NT2/D1 (cell line): ENCODE measurements around the gene EMC9.

Source experiments
- DNase-seq: peaks from one replicate; pipeline ENCODE4 v3.0.0-alpha.2; 2011; ENCODE audit warnings: low read depth, low spot score
- H3K27me3 ChIP-seq: 2 replicates; pipeline ENCODE4 v1.6.0; 2011; ENCODE audit warnings: mild to moderate bottlenecking; ENCODE audit not compliant: insufficient read length, insufficient read depth
- H3K36me3 ChIP-seq: 2 replicates; pipeline ENCODE4 v1.6.1; 2011; ENCODE audit warnings: mild to moderate bottlenecking, low read length, mixed read lengths; ENCODE audit not compliant: insufficient read depth, insufficient read length
- H3K4me1 ChIP-seq: 2 replicates; pipeline ENCODE4 v1.5.1; 2011; ENCODE audit not compliant: insufficient read depth, insufficient read length
- H3K4me3 ChIP-seq: 2 replicates; pipeline ENCODE4 v1.5.1; 2011; ENCODE audit warnings: low read depth; ENCODE audit not compliant: insufficient read length
- H3K9ac ChIP-seq: 2 replicates; pipeline ENCODE4 v1.6.0; 2011; ENCODE audit warnings: low read depth; ENCODE audit not compliant: insufficient read length
- H3K9me3 ChIP-seq: 2 replicates; pipeline ENCODE4 v1.5.1; 2011; ENCODE audit warnings: mild to moderate bottlenecking, low read length; ENCODE audit not compliant: insufficient read depth
- SUZ12 ChIP-seq: IDR thresholded peaks from 2 replicates; pipeline ENCODE4 v1.6.1; 2011; ENCODE audit not compliant: insufficient read length, insufficient read depth; ENCODE audit errors: extremely low read depth
- YY1 ChIP-seq: IDR thresholded peaks from 2 replicates; pipeline ENCODE4 v1.6.1; 2011; ENCODE audit not compliant: insufficient read length, insufficient read depth
- ZNF274 ChIP-seq: IDR thresholded peaks from 2 replicates; pipeline ENCODE4 v1.6.1; 2011; ENCODE audit warnings: mild to moderate bottlenecking, low read depth, low read length

Gene EMC9

GRCh38 chr14:24123424-24124417 lies 17.7 kb downstream of the EMC9 start:
- H3K27me3 ChIP-seq = no peaks in the 10 kb centered on the region
- peaks cover 29% of the 10 kb centered on the region for H3K36me3 ChIP-seq
- no peak overlapping the region for H3K9ac ChIP-seq
- TF ChIP-seq YY1 (no peak), ZNF274 (no peak), SUZ12 (no peak)
- DNase-seq = no peak
- no peaks in the 10 kb centered on the region for H3K4me1 ChIP-seq
- no peak overlapping the region for H3K4me3 ChIP-seq
- no peaks in the 10 kb centered on the region for H3K9me3 ChIP-seq

- H3K9ac ChIP-seq = no peak overlapping the region
- peaks cover 37% of the 10 kb centered on the region for H3K36me3 ChIP-seq
Measured at GRCh38 chr14:24122898-24123297, 18.5 kb downstream of the EMC9 start.

GRCh38 chr14:24122416-24122815 lies 19.0 kb downstream of the EMC9 start:
- TF ChIP-seq SUZ12 (no peak), YY1 (no peak), ZNF274 (no peak)
- no peak overlapping the region for H3K4me3 ChIP-seq
- no peaks in the 10 kb centered on the region for H3K9me3 ChIP-seq
- H3K27me3 ChIP-seq = no peaks in the 10 kb centered on the region
- no peak overlapping the region for H3K9ac ChIP-seq
- no peaks in the 10 kb centered on the region for H3K4me1 ChIP-seq
- peaks cover 42% of the 10 kb centered on the region for H3K36me3 ChIP-seq
- DNase-seq = no peak

More at GRCh38 chr14:24122898-24123297, 18.5 kb downstream of the EMC9 start:
- Histone ChIP-seq H3K9me3 (no peaks in the 10 kb centered on the region), H3K27me3 (no peaks in the 10 kb centered on the region), H3K4me3 (no peak overlapping the region), H3K4me1 (no peaks in the 10 kb centered on the region)
- no peak for DNase-seq
- TF ChIP-seq ZNF274 (no peak), YY1 (no peak), SUZ12 (no peak)

- Histone ChIP-seq H3K4me3 (no peak overlapping the region), H3K27me3 (no peaks in the 10 kb centered on the region), H3K9ac (no peak overlapping the region), H3K9me3 (no peaks in the 10 kb centered on the region), H3K4me1 (peaks cover 3% of the 10 kb centered on the region), H3K36me3 (peaks cover 50% of the 10 kb centered on the region)
- DNase-seq = no peak
- TF ChIP-seq SUZ12 = no peak
- TF ChIP-seq ZNF274 = no peak
- TF ChIP-seq YY1 = no peak
Measured at GRCh38 chr14:24121210-24121609, 20.2 kb downstream of the EMC9 start.

GRCh38 chr14:24119691-24120090 lies 21.7 kb downstream of the EMC9 start:
- Histone ChIP-seq H3K4me1 (peaks cover 3% of the 10 kb centered on the region), H3K36me3 (peaks cover 50% of the 10 kb centered on the region), H3K9ac (no peak overlapping the region), H3K9me3 (no peaks in the 10 kb centered on the region), H3K27me3 (no peaks in the 10 kb centered on the region), H3K4me3 (no peak overlapping the region)
- no peak for DNase-seq
- no peak for TF ChIP-seq ZNF274
- TF ChIP-seq YY1 = no peak
- TF ChIP-seq SUZ12 = no peak

GRCh38 chr14:24117179-24117578 lies 24.2 kb downstream of the EMC9 start:
- H3K9ac ChIP-seq = no peak overlapping the region
- H3K36me3 ChIP-seq = peaks cover 44% of the 10 kb centered on the region
- peaks cover 3% of the 10 kb centered on the region for H3K4me1 ChIP-seq
- H3K4me3 ChIP-seq = no peak overlapping the region
- H3K27me3 ChIP-seq = no peaks in the 10 kb centered on the region
- no peak for DNase-seq
- TF ChIP-seq YY1 = no peak
- no peaks in the 10 kb centered on the region for H3K9me3 ChIP-seq

GRCh38 chr14:24116128-24116814 lies 25.1 kb downstream of the EMC9 start:
- no peak for DNase-seq
- Histone ChIP-seq H3K9ac (no peak overlapping the region), H3K4me1 (peaks cover 3% of the 10 kb centered on the region), H3K4me3 (peak overlapping the region; percentile 55), H3K9me3 (no peaks in the 10 kb centered on the region), H3K27me3 (no peaks in the 10 kb centered on the region), H3K36me3 (peaks cover 42% of the 10 kb centered on the region)
- TF ChIP-seq YY1 (no peak), SUZ12 (no peak), ZNF274 (no peak)
